Endothelial cell of hepatic sinusoid (primary cell): ENCODE results near the gene MIEN1.
"Not testable (repeated sequence)": the region's sequence is repeated elsewhere in the genome, so short reads cannot be mapped to it uniquely, and the experiment has no call there.

ENCODE experiments used
- in situ Hi-C: cut with HindIII; loops from 2 replicates; pipeline ENCODE4 v1.10.0; 2017; ENCODE audit warnings: low sequenced_read_pairs

The MIEN1 gene

GRCh38 chr17:39701012-39701783 is 29.1 kb downstream of the MIEN1 start:
- in situ Hi-C loops, result no loop called here

DNA sequence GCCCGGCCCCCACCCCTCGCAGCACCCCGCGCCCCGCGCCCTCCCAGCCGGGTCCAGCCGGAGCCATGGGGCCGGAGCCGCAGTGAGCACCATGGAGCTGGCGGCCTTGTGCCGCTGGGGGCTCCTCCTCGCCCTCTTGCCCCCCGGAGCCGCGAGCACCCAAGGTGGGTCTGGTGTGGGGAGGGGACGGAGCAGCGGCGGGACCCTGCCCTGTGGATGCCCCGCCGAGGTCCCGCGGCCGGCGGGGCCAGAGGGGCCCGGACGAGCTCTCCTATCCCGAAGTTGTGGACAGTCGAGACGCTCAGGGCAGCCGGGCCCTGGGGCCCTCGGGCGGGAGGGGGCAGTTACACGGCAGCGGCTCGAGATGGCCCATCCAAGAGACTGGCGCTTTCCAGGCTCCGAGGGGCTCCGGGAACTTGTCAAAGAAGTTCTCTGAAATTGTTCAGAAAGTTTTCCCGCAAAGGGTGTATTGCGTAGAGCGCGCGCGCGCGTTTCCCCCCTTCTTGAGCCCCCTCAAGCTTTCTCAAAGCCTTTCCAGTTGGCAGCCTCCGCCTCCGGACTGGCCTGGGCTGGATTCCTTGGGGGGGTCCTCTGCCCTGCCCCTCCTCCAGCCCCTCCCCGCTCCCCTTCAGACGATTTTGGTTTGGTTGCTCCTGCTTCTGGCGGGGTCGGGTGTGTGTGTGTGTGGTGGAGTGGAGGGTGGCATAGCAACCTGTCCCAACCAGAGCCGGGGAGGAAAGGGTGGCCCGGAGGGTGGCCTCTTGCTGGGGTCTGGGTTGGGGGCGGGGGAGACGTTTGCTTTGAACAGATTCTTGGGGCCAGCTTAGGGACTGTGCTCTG is 30.0 kb downstream of the MIEN1 start:
- in situ Hi-C loops, result no loop called here

- in situ Hi-C loops, result no loop called here
Observed at GRCh38 chr17:39699818-39700147, 30.5 kb downstream of the MIEN1 start, which contains the start of gene ERBB2. TSS of gene ERBB2 (plus strand) at chr17:39700064. CDS start at chr17:39700239, 175 bp downstream.

GRCh38 chr17:39699157-39699817 is 31.0 kb downstream of the MIEN1 start:
- in situ Hi-C loops, result not testable (repeated sequence)

DNA sequence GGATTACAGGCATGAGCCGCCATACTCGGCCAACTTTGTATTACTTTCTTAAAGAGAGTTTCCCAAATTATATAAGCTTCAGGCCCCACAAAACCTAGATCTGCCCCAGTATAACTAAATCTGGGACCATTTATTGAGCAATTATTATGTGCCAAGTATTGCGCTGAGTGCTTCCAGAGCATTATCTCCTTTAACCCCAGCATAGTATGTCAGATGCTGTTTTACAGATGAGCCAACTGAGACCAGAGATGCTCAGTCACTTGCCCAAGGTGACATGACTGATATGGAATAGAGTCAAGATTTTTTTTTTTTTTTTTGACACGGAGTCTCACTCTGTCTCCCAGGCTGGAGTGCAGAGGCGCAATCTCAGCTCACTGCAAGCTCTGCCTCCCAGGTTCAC is 32.4 kb downstream of the MIEN1 start:
- in situ Hi-C loops, result no loop called here

- in situ Hi-C loops, result no loop called here
Observed at GRCh38 chr17:39696731-39697130, 33.6 kb downstream of the MIEN1 start.

DNA sequence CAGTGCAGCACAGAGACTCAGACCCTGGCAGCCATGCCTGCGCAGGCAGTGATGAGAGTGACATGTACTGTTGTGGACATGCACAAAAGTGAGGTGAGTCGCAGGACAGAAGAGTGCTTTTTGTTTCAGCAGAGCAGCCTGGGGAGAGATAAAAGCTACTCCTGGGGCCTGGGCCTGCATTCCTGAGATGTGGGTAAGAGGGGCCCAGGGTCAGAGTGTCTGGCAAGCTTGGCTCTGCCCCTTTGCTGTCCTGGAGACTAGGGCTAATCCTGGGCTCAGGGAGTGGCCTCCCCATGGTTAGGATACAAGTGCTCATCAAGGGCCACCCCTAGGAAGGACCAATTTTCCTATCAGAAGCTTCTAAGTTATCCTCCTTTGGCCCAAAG is 35.2 kb downstream of the MIEN1 start:
- in situ Hi-C loops, result no loop called here

DNA sequence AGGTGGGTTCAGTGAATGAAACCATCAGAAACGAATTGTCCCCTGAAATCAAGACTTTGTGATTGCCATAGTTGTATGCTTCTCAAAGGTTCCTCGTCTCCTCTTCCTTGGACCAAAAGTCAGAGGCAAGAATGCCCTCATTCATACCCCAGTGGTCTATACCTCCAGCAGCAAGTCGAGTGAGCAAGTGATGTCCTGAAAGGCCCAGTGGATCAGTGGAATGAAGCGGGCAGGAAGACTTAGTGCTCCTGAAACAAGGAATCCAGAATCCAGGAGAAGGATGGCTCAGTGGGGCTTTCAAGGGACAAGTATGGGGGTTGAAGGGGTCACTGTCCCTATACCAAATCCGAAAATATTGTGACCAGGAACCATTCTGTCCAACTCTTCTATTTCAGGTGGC is 35.7 kb downstream of the MIEN1 start:
- in situ Hi-C loops, result no loop called here

DNA sequence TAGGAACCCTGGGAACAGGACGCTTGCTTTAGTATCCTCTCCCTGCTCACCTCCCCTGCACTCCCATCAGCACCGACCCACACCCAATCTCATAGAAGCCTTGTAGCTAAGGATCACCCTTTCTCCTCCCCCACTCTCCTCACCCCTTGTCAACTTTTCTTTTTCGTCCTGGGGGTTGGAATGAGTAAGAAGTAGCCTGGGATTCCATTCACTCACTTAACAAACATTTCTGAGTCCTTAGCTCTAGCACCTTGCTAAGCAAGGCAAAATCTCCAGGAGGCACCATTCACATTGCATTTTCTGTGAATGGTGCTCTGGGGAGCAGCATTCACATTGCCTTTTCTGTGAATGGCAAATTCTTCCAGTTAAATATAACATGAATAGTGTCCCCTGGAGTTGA is 41.4 kb downstream of the MIEN1 start:
- in situ Hi-C loops, result loop anchor here (5.0 kb wide), 2 partner anchors 52 to 53 kb away; partner anchors contain the start of gene STARD3

DNA sequence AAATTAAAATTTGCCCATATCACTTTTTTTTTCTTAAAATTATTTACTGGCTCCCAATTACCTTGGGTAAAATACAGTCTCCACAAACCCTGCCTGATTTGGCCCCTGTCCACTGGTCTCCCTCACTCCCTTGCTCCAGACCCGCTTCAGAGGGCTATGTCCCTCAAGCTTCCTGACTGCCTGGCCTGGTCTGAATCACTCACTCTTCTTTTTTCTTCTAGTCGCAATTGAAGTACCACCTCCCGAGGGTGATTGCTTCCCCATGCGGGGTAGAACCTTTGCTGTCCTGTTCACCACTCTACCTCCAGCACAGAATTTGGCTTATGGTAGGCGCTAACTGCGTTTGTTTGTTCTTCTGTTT is 41.9 kb downstream of the MIEN1 start:
- in situ Hi-C loops, result loop anchor here (5.0 kb wide), 2 partner anchors 51 to 54 kb away; partner anchors contain the start of gene STARD3

- in situ Hi-C loops, result loop anchor here (5.0 kb wide), 2 partner anchors 51 to 54 kb away; partner anchors contain the start of gene STARD3
Observed at GRCh38 chr17:39687546-39688474, 42.5 kb downstream of the MIEN1 start, which contains the start of gene PGAP3. TSS of gene PGAP3 (minus strand) at chr17:39688057. CDS start at chr17:39688014, 43 bp downstream.

GRCh38 chr17:39687101-39687545 is 43.2 kb downstream of the MIEN1 start:
- in situ Hi-C loops, result loop anchor here (5.0 kb wide), 2 partner anchors 50 to 55 kb away; partner anchors contain the start of gene STARD3

GRCh38 chr17:39684369-39685192 is 45.8 kb downstream of the MIEN1 start:
- in situ Hi-C loops, result loop anchor here (5.0 kb wide), 2 partner anchors 47 to 58 kb away; partner anchors contain the start of gene STARD3

DNA sequence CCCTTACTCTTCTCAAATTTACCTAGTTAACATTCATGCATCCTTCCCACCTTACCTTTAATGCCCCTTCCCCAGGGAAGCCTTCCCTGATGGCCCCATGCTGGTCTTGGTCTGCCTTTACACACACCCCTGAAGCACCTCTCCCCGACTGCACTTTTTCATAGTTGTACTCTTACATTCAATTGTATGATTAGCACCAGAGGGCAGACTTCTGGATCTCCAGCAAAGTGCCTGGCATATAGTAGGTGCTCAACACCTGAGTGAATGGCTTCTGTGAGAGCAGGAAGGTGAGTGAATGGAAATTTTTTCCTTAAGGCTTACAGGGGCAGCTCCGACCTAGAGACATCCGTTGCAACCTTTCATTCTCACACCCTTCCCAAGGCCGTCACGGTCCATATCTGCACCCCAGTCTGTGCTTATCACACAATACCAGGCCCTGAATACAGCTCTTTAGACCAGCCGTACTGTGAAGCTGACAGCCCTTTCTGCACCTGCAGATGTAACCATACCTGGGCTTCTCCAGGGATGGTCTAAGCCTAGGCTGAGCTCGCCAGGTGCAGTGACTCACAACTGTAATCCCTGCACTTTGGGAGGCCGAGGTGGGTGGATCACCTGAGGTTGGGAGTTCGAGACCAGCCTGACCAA is 46.9 kb downstream of the MIEN1 start:
- in situ Hi-C loops, result no loop called here

DNA sequence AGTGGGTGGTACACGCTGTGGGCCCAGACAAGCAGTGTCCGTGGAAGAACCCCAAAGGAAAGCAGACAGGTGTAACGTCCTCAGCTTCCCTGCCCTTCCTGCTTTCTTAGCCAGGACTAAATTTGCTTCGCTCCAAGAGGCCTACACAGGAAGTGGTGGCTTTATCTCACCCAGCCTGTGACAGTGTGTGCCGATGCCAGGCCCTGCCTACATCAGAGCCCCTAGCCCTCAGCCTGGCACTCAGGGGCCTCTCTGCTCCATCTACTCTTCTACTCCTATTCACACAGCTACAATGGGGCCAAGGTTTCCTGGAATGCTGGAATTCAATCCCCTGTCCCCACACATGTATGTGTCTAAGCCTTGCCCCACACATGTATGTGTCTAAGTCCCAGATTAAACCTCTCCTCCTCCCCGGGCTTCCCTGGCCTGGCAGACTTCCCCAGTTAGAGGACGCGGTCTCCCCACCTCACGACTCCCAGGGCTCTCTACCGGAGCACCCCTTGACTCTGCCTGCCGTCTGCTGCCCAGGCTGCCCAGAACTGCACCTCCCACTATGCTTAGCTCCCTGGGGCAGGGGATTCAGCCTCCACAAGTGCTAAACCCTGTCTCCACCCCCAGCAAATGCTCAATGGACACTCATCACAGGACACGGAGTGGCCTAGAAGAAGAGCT is 50.7 kb downstream of the MIEN1 start:
- in situ Hi-C loops, result loop anchor here (10.0 kb wide), 1 partner anchor 65 kb away; no protein-coding TSS in a partner anchor
